ENCODE results near the gene KRTAP12-4. TPM values are rescaled to one million over a fixed set of nuclear protein-coding genes. Genes with fewer than 3 reads are reported as not detected.
"Not testable (repeated sequence)": the region's sequence is repeated elsewhere in the genome, so short reads cannot be mapped to it uniquely, and the experiment has no call there.

Gene KRTAP12-4
- total and polyA plus RNA-seq, 7 donors, result not detected

GRCh38 chr21:44686843-44687561 lies 32.5 kb upstream of the KRTAP12-4 start:
- no peak for DNase-seq
- ATAC-seq, result no peak
- intact Hi-C loops (cut with DNase I), result no loop called here

DNA sequence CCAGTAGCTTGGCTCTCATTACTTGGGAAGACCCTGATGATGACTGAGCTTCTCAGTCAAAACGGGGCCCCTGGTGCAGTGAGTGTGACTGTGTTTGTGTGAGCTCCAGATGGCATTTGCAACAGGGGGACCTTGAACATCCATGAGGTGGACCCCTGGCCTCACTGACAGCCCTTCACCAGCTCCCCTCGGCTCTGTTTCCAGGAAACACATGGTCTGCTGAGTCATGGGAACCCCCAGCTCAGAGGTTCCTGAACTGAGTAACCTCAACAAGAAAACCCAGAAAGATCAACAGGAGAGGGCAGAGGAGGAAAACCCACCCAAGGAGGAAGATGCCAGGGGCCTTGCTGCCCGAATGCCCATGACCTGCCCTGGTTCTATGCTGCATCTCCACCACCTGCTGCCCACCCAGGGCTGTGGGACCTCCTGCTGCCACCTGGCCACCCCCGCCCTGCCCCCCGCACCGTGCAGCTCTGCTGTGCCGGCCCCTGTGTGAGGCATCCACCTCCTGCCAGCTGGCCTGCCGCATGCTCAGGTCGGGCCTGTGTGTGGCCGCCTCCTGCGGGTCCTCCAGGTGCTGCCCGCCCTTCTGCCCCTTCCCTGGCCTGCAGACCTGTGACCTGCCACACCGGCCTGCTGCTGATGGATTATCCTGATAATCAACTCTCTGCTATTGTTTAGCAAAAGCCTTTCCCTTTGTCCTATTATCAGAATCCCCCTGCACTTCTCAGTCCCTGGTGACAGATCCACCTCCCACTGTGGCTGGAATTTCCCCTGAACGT lies 31.7 kb upstream of the KRTAP12-4 start:
- 36 to 46% (median 39%) methylated on average over 12 to 14 of the region's 14 CpGs for WGBS, 3 donors
- Histone ChIP-seq H3K4me1 (no peaks in the 10 kb centered on the region), H3K36me3 (ENCODE audit: insufficient read depth in 1 of 2, low read depth in 1 of 2) (no peaks in the 10 kb centered on the region), H3K27me3 (ENCODE audit: insufficient read depth in 3 of 3, low read length in 2 of 3) (peaks cover 0 to 43% (median 11%) of the 10 kb centered on the region in 3 donors), H3K27ac (no peak overlapping the region), H3K9me3 (no peaks in the 10 kb centered on the region), H3K4me3 (no peak overlapping the region)
- DNase-seq (no peak), ATAC-seq (no peak)
- intact Hi-C loops (cut with DNase I), result no loop called here
- TF ChIP-seq, protein P1, sequence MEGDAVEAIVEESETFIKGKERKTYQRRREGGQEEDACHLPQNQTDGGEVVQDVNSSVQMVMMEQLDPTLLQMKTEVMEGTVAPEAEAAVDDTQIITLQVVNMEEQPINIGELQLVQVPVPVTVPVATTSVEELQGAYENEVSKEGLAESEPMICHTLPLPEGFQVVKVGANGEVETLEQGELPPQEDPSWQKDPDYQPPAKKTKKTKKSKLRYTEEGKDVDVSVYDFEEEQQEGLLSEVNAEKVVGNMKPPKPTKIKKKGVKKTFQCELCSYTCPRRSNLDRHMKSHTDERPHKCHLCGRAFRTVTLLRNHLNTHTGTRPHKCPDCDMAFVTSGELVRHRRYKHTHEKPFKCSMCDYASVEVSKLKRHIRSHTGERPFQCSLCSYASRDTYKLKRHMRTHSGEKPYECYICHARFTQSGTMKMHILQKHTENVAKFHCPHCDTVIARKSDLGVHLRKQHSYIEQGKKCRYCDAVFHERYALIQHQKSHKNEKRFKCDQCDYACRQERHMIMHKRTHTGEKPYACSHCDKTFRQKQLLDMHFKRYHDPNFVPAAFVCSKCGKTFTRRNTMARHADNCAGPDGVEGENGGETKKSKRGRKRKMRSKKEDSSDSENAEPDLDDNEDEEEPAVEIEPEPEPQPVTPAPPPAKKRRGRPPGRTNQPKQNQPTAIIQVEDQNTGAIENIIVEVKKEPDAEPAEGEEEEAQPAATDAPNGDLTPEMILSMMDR (IDR thresholded peaks at IDR 0.05), result no peak

More at GRCh38 chr21:44686843-44687561, 32.5 kb upstream of the KRTAP12-4 start:
- Histone ChIP-seq H3K9me3 (no peaks in the 10 kb centered on the region), H3K27me3 (ENCODE audit: insufficient read depth in 3 of 3, low read length in 2 of 3) (peaks cover 0 to 43% (median 9%) of the 10 kb centered on the region in 3 donors), H3K27ac (no peak overlapping the region), H3K4me3 (no peak overlapping the region), H3K36me3 (ENCODE audit: insufficient read depth in 1 of 2, low read depth in 1 of 2) (no peaks in the 10 kb centered on the region), H3K4me1 (no peaks in the 10 kb centered on the region)
- TF ChIP-seq, protein P1 (IDR thresholded peaks at IDR 0.05), result no peak
- 28 to 34% (median 29%) methylated on average over 25 of the region's 25 CpGs for WGBS, 3 donors

GRCh38 chr21:44685050-44685449 lies 30.6 kb upstream of the KRTAP12-4 start:
- 73 to 82% (median 76%) methylated on average over 6 of the region's 6 CpGs for WGBS, 3 donors
- ATAC-seq; H3K27ac ChIP-seq; DNase-seq; H3K4me3 ChIP-seq; H3K9me3 ChIP-seq; H3K36me3 ChIP-seq (ENCODE audit: insufficient read depth in 1 of 2, low read depth in 1 of 2); intact Hi-C loops (cut with DNase I); H3K4me1 ChIP-seq: not testable (repeated sequence)
- peaks cover 0 to 48% (median 11%) of the 10 kb centered on the region in 3 donors for H3K27me3 ChIP-seq (ENCODE audit: insufficient read depth in 3 of 3, low read length in 2 of 3)

- Histone ChIP-seq H3K4me3 (no peak overlapping the region), H3K4me1 (no peaks in the 10 kb centered on the region), H3K27me3 (ENCODE audit: insufficient read depth in 3 of 3, low read length in 2 of 3) (peaks cover 0 to 52% (median 11%) of the 10 kb centered on the region in 3 donors), H3K9me3 (no peaks in the 10 kb centered on the region), H3K27ac (no peak overlapping the region), H3K36me3 (ENCODE audit: insufficient read depth in 1 of 2, low read depth in 1 of 2) (no peaks in the 10 kb centered on the region)
- intact Hi-C loops (cut with DNase I), result no loop called here
- no peak for DNase-seq
- TF ChIP-seq, protein P1 (IDR thresholded peaks at IDR 0.05), result no peak
- 66 to 77% (median 74%) methylated on average over 6 of the region's 6 CpGs for WGBS, 3 donors
- ATAC-seq, result no peak
Measured at GRCh38 chr21:44684483-44684882, 30.0 kb upstream of the KRTAP12-4 start.

- no peaks in the 10 kb centered on the region for H3K9me3 ChIP-seq
- no peak overlapping the region for H3K4me3 ChIP-seq
- ATAC-seq, result no peak
- H3K27me3 ChIP-seq (ENCODE audit: insufficient read depth in 3 of 3, low read length in 2 of 3), result peaks cover 0 to 56% (median 11%) of the 10 kb centered on the region in 3 donors
- H3K27ac ChIP-seq, result no peak overlapping the region
- H3K36me3 ChIP-seq (ENCODE audit: insufficient read depth in 1 of 2, low read depth in 1 of 2), result no peaks in the 10 kb centered on the region
- TF ChIP-seq, protein P1 (IDR thresholded peaks at IDR 0.05), result no peak
- 71 to 80% (median 77%) methylated on average over 7 of the region's 7 CpGs for WGBS, 3 donors
- intact Hi-C loops (cut with DNase I), result no loop called here
- H3K4me1 ChIP-seq, result no peaks in the 10 kb centered on the region
- no peak for DNase-seq
Measured at GRCh38 chr21:44684077-44684476, 29.6 kb upstream of the KRTAP12-4 start.
